ENCODE data around the gene CSRNP3. TPM values are rescaled to one million over a fixed set of nuclear protein-coding genes. Genes with fewer than 3 reads are reported as not detected.

The CSRNP3 gene
- polyA plus RNA-seq, 2 of the 4 experiments (the other 2 are of a cell fraction) = 0.05 to 0.25 TPM

DNA sequence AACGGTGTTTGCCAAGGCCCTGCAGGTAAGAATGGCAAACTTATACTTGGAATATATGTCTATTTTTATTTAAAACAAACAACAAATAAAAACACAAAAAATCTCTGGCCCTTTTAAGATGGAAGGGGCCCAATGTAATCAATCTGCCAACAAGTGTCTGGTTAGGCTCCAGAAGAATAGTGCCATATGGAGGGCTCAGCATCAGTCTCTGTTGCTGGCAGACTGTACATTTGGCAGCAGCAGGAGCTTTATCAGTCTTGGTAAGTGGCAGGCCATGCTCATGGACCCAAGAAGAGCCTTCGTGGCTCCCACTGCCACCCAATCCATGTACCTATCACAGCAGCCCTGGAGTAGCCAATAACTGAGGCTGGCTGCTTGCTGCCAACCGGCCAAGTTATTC lies 223.4 kb downstream of the CSRNP3 start:
- TF ChIP-seq MYC (IDR thresholded peaks at IDR 0.05; ENCODE audit: borderline replicate concordance, low read length) (no peak), KDM1A (IDR thresholded peaks at IDR 0.05; ENCODE audit: low read depth) (no peak), HDAC2 (IDR thresholded peaks at IDR 0.05) (no peak), ZSCAN20 (CRISPR knock-in tag; IDR thresholded peaks at IDR 0.05) (no peak), ZNF302 (CRISPR knock-in tag; IDR thresholded peaks at IDR 0.05) (no peak), PHF8 (IDR thresholded peaks at IDR 0.05; ENCODE audit: borderline replicate concordance, low read depth) (no peak), POLR2A (IDR thresholded peaks at IDR 0.05; ENCODE audit: low read length) (no peak)
- TF ChIP-seq, protein P1, sequence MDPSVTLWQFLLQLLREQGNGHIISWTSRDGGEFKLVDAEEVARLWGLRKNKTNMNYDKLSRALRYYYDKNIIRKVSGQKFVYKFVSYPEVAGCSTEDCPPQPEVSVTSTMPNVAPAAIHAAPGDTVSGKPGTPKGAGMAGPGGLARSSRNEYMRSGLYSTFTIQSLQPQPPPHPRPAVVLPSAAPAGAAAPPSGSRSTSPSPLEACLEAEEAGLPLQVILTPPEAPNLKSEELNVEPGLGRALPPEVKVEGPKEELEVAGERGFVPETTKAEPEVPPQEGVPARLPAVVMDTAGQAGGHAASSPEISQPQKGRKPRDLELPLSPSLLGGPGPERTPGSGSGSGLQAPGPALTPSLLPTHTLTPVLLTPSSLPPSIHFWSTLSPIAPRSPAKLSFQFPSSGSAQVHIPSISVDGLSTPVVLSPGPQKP (IDR thresholded peaks at IDR 0.05; ENCODE audit: low read depth, low read length) = no peak
- Histone ChIP-seq H3K4me1 (no peaks in the 10 kb centered on the region), H3K4me2 (no peak overlapping the region), H3K27ac (no peak overlapping the region), H3K9me3 (no peaks in the 10 kb centered on the region), H3K4me3 (no peak overlapping the region)
- FAIRE-seq = no peak
- 24% methylated on average over 3 of the region's 3 CpGs for WGBS (ENCODE audit: missing lambda C conversion rate)
- no peak for DNase-seq (ENCODE audit: low read depth in 1 of 2, low spot score in 1 of 2)
- ChIA-PET POLR2A (no interaction called here), CTCF (interaction anchor here (2.1 kb wide), 1 partner anchor 8 kb away, joined by 4 read pairs; no protein-coding TSS in a partner anchor)
- no peak for ATAC-seq

DNA sequence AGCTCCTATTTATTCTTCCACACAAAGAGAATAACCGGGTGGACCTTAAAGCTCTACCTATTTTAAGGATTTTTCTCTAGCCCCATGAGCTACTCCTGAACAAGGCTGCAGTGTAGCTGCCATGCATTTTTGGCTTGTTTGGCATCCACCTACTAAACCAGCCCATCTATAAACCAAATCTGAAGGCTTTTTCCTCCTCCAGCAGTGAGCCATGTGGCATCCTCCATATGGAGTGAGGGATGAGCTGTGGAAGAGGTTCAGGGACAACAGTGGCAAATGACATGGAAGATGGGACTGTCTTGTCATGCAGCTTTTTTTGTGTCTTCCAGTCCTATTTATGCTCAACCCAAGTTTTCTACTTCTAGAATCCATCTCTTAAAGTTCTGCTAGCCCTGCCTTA lies 224.3 kb downstream of the CSRNP3 start:
- FAIRE-seq (no peak), DNase-seq (ENCODE audit: low read depth in 1 of 2, low spot score in 1 of 2) (no peak), ATAC-seq (no peak)
- no peak for TF ChIP-seq POLR2AphosphoS2 (conservative IDR thresholded peaks at IDR 0.05; ENCODE audit: low read length)
- TF ChIP-seq NFE2L2 (conservative IDR thresholded peaks at IDR 0.05; ENCODE audit: low read length) = no peak
- no peak for TF ChIP-seq MAFK (IDR thresholded peaks at IDR 0.05; ENCODE audit: partially characterized antibody)
- TF ChIP-seq RCOR1 (IDR thresholded peaks at IDR 0.05; ENCODE audit: low read depth, low read length) = no peak
- no peak for TF ChIP-seq HOXB13 (CRISPR knock-in tag; IDR thresholded peaks at IDR 0.05; ENCODE audit: low read depth)
- no peak for TF ChIP-seq HOXB5 (CRISPR knock-in tag; IDR thresholded peaks at IDR 0.05)
- TF ChIP-seq MAZ (IDR thresholded peaks at IDR 0.05; ENCODE audit: borderline replicate concordance, low read depth, low read length) = no peak
- no peak for TF ChIP-seq FOSB (CRISPR knock-in tag; IDR thresholded peaks at IDR 0.05)
- TF ChIP-seq, protein P2, sequence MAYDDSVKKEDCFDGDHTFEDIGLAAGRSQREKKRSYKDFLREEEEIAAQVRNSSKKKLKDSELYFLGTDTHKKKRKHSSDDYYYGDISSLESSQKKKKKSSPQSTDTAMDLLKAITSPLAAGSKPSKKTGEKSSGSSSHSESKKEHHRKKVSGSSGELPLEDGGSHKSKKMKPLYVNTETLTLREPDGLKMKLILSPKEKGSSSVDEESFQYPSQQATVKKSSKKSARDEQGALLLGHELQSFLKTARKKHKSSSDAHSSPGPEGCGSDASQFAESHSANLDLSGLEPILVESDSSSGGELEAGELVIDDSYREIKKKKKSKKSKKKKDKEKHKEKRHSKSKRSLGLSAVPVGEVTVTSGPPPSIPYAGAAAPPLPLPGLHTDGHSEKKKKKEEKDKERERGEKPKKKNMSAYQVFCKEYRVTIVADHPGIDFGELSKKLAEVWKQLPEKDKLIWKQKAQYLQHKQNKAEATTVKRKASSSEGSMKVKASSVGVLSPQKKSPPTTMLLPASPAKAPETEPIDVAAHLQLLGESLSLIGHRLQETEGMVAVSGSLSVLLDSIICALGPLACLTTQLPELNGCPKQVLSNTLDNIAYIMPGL (CRISPR knock-in tag; IDR thresholded peaks at IDR 0.05; ENCODE audit: borderline replicate concordance) = no peak
- TF ChIP-seq, protein P1 (IDR thresholded peaks at IDR 0.05; ENCODE audit: low read depth, low read length) = no peak
- TF ChIP-seq FOXS1 (CRISPR knock-in tag; IDR thresholded peaks at IDR 0.05) = no peak
- no peak for TF ChIP-seq BHLHE40 (IDR thresholded peaks at IDR 0.05; ENCODE audit: low read depth, low read length)
- TF ChIP-seq GATA3 (IDR thresholded peaks at IDR 0.05; ENCODE audit: borderline replicate concordance) = no peak
- no peak for TF ChIP-seq EHF (CRISPR knock-in tag; IDR thresholded peaks at IDR 0.05)
- no peak for TF ChIP-seq ESRRA (IDR thresholded peaks at IDR 0.05; ENCODE audit: borderline replicate concordance, low read length)
- TF ChIP-seq, protein P3, sequence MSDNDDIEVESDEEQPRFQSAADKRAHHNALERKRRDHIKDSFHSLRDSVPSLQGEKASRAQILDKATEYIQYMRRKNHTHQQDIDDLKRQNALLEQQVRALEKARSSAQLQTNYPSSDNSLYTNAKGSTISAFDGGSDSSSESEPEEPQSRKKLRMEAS (IDR thresholded peaks at IDR 0.05) = no peak
- Histone ChIP-seq H3K9me3 (no peaks in the 10 kb centered on the region), H3K27ac (no peak overlapping the region), H3K4me1 (no peaks in the 10 kb centered on the region), H3K4me2 (no peak overlapping the region), H3K4me3 (no peak overlapping the region)
- ChIA-PET CTCF (no interaction called here), POLR2A (no interaction called here)
- 15% methylated on average over 1 of the region's 1 CpG for WGBS (ENCODE audit: missing lambda C conversion rate)
